T-helper 1 cell (primary cell): ENCODE results near the gene AREG.

Experiments
- DNase-seq, 5 donors: peaks; one replicate each; pipeline ENCODE4 v3.0.0-alpha.2; 2012 to 2020

The AREG gene

DNA sequence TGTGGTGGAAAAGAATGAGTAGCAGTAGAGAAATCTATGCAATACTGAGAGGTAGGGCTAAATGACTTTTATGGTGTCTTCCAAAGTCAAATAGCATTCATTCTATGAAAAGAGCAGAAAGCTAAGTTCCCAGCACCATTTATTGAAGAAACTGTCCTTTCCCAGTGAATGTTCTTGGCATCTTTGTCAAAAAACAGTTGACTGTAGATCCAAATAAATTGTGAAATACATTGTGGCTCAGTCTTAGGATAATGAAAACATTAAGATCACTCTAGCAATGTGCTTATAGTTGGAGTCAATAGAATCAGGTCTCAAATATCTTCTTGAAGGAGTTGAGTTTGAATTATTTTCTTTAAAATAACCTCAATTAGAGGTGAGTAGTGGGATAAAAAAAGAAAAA, 19.4 kb downstream of the AREG start:
- DNase-seq, result no peak

DNA sequence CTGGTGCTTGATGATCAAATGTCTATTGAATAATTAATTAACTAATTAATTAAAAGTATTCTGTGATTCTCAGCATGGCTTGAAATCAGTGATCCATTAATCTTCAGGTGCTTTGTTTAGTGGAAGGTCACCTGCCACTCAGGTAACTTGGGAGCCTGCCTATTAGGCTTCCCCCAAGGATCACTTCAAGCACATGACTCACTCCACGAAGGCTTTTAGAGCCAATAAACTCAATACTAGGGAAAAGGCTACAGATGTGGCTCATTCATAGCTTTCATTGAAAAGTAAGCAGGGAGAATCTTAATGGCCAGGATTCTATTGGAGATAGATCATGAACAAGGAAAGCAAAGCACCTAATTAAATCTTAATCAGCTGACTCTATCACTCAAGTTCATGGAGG, 21.3 kb downstream of the AREG start:
- DNase-seq, result no peak

DNA sequence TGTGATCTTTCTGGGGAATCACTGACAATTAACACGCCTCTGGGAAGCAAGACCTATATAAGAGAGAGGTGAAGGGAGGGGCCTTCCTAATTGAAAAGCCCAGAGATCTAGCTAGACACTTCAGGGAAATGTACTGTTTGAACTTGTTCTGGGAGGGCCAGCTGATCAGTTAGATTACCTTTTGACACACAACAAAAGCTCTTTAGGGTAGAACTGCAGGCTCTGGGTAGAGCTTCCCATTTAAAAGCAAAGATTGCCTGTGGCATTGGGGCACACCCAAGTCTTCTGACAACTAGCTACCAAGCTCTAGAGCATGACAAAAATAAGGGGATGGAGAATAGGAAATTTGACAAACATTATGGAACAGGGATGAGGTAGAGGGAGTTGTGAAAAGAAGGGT, 26.3 kb downstream of the AREG start:
- no peak for DNase-seq

DNA sequence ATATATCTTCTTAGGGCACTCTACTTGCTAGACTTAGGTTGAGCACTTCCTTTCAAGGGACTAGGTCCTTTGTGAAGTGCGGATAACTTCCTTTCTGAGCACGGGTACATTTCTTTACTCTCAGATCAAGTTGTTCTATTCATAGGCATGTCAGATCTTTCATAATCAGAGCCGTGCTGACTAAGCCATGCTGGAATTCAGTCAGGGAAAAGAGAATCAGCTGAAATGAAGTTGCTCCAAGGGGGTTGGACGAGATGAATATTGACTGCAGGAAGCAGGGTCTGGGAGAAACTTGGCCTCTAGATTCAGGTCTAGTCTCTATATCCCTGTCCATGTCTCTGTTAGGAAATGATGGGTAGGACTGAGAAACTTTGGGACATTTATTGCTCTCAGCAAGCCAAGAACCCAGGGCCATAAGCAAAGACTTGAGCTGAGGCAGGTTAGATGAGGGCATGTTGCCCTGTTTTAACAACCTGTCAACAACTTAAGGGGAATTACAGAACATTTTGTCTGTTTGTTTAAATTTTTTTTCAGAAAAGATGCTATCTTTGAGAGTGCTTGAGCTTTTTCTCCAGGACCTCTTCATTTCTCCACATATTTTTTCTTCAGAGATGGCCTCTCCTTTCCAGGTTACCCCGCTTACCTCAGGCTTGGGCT, 28.3 kb downstream of the AREG start:
- no peak for DNase-seq

DNA sequence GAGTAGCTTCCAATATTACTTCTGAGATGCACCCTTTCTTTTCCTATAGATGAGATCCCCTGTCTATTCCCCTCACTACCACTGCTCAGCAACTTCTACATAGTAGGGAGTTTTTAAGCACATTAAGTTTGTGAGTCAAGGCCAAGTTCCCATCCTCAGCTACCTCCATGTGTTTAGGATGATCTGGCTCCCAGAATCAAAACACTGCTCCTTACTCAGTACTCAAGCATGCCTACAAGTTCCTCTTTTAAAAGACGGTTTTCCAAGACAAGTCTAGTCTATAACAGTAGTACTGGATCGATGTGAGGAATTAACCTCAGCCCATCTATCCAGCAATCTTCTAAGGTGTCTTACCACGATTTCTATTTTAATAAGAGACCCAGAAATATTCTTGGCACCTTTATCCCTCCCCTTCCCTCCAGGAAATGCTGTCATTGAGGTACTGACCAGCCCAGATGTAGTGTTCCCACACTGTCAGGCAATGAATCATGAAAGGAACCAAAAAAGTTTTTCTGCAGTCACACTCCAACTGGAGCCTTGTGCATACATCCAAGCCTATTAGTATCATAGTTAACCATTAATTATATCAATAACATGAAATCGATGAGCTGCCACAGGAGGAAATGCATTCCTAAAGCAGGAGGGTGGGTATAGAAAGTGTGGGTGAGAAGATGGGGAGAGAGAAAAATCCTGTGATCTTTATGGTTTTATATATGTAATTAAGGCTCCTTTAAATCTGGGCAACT, 29.6 kb downstream of the AREG start:
- DNase-seq, result no peak

DNA sequence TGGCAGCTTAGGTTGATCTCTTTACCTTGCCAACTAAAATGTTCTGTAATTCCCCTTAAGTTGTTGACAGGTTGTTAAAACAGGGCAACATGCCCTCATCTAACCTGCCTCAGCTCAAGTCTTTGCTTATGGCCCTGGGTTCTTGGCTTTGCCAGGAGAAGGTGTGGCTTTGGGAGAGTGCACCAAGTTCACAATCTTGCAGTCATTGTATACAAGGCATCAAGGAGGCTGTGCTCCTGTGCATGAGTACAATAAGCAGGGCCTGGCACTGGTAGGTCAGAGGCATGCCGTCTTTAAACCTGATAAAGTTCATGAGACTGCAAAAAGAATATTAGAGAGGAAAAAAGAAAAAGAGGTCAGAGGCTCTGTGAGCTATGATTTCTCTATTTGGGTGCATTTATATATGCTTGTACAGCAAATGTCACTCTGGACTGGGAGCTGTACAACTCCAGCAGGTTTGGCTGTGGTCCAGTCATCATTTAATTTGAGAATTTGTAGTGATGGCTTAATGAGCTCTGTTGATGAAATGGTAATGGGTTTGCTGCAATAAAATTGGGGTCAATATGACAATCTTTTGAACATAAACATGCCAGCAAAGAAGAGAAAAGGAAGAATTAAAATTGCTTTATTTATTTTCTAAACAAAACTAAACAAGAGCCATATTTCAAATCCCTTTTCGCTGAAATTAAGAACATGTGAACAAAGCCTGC, 30.3 kb downstream of the AREG start:
- no peak for DNase-seq

DNA sequence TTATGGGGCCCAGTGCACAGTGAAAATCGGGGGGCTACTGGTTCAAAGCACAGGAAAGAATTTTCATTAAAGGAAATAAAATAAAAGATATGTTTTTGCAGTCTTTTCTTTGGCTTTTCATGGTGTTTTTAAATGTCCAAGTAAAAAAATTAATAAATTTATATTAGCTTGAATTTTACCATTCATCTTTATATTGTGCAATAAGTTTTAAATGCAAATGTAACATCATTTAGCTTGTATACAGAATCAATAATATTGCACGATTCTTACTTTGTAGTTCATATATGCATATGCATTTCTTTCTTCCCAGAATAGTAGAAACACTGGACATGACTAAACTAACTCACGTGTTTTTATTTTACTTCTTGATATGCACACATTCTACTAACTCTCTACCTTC, 31.0 kb downstream of the AREG start:
- no peak for DNase-seq

DNA sequence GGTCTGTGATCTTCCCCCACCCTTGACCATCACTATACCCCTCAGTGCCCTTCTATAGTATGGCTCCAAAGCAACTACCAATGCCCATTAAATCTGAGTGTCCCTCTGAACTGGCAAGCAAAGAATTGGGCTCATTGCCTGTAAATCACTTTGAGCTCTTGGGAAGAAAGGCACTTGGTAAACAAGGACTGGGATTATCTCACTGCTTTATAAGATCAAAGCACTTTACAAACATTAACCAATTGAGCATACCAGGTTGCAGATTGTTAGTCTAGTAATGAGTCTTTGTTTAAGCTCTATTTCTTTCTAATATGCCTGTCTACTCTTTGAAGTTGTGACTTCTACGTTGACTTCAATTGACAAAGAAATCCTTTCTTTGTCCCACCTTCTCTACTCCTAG, 34.1 kb downstream of the AREG start:
- DNase-seq, result no peak

DNA sequence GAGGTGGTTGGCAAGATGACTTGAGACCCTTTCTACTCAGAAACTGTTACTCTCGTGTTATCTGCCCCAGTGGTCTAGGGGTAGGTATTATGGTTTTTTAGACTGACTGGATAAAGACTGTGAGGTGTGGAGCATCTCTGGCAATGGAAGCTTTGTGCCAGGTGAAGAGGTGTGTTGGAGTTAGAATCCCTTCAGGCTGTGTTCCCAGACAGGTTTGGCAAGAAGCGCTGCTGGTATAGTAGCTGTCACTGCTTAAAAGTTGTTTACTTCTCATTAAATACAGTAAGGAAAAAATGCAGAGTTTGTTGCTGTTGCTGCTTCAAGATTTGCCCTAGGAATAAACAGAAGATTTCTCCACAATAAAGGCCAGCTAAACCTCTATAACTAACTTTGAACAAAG, 35.3 kb downstream of the AREG start:
- DNase-seq, result no peak

DNA sequence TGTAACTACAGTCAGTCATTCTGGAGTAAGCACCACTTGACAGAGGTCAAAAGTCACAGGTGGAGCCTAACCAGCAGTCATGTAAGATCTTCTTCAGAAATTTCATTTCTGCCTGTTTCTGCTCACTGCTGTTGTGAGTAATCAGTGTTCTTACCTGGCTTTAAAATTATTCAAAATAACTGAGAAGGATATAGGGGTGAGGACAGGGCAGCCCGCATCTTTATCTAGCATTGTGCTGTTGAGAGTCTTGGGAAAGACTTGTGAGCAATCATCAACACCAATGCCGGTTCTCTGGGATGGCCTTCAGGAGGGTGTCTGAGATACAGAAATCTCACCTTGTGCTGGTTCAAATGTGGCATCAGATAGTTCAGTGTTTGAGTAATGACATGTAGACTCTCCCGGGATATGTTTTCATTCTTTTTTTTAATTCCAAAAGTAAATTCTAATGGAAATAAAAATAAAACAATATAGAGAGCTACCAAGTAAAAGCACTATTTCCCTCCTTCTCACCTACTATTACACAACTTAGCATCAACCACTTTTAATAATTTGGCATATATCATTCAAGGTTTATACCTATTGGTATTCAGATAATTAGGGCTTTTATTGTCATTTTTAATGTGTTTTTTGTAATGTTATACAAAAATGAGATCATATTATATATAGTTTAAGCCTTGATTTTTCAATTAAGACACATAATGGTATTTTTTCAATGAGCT, 37.1 kb downstream of the AREG start:
- DNase-seq, result no peak

DNA sequence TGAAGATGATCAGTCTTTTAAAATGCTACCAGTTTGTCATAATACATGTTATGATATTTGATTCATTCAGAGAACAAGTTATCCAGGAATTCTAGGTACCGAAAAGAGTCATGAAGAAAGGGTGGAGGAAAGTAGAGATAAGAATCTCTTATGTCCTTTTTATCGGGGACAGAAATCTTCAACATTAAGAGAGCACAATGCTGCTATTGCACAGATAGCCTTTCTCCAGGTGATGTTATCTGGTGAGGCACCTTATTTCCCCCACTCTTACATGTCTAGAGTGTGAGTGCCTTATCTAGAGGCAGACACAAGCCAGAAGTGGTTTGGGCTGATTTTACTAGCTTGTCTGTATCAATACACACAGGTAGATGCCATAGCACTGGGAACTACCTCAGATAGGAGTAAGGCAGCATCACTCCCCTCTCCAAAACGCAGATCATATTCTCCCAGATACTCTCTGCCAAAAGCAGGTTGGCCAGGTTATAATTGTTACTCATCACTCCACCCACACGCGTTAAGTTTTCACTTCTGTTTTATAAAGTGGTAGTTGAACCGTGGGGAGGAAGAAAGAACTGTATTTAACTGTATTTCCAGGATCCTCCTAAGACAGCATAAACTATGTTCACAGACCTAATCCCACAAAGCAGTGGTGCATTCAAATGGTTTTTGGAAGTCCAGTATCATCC, 38.4 kb downstream of the AREG start:
- DNase-seq, result no peak

DNA sequence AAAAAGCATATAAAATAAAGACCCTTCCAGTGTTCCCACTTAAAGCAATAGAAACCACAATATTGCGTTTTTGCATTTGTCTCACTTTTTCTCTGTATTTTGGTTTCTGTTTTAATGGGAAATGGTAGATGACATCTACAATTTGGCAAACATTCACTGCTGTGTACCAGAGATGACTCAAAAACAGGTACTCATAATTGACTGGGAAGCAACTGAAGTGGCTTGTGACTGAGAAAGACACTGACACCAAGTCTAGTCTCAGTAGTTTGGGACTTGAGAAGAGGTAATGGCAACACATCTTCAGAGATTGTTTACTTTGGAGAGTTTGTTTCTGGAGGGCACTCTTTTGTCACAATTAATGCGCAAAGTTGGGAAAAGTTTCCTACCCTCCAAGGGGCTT, 42.0 kb downstream of the AREG start:
- DNase-seq, result no peak

DNA sequence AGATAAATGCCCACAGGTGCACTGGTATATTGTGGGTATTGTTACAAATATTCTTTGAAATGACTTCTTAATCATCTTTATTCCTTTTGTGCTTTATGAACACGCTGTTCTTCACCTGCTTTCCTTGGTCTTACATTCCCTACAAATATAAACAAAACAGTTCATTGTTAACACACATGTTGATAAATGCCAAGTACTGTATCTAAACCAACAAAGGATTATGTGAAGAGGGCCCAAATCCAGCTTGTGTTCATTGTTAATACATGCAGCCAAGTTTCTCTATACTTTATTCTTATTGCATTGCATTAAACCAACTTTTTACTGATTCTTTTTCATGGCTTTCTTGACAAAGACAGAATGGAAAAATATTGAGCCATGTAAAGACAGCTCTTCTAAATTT, 42.8 kb downstream of the AREG start:
- no peak for DNase-seq

DNA sequence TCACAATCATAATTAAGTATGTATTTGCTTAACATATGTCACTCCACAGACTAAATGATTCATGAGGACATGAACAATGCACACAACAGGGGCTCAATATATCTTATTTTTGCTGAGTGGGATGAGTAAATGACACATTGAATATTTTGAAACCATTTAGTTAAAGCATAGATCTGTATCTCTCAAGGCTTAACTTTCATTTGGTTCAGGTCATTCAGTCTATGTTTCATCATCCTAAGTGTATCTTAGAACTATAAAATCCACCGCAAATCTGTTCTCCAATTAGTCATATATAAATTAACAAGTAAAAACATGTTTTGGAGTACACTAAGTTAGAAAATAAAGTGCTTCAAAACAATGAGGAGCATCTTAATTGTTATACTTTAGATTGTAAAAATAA, 45.8 kb downstream of the AREG start:
- no peak for DNase-seq

DNA sequence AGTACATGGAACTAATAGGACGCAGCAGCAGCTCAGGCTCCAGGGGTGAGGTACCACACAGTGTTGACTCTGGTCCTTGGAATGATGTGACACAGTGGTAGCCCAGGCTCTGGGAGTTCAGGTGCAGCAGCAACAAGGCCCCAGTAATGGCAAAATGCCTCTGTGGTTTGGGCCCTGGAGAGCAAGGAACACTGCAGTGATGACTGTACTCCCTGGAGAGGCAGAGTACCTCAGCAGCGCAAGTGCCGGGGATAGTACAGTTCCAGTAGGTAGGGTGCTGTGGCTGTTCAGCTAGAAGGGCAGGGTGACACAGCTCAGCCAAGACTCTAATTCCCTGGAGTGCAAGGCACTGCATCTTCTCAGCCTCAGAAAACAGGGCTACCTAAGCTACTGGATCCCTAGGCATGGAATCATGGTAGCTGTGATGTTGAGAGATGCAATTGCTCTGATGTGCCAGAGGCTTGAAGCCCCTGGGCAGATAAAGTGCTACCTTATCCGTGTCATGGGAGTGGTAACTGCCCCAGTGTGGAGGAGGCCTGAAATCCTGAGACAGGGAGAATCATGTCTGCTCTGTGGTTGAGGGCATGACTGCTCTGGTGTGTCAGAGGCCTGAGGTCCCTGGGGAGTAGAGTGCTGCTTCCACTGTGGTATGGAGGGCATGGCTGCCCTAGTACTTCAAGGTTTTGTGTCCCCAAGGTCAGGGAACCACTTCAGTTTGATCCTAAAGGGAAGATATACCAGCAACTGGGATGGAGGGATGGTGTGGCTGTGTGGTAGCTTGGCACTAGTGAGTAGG, 55.2 kb downstream of the AREG start:
- no peak for DNase-seq

DNA sequence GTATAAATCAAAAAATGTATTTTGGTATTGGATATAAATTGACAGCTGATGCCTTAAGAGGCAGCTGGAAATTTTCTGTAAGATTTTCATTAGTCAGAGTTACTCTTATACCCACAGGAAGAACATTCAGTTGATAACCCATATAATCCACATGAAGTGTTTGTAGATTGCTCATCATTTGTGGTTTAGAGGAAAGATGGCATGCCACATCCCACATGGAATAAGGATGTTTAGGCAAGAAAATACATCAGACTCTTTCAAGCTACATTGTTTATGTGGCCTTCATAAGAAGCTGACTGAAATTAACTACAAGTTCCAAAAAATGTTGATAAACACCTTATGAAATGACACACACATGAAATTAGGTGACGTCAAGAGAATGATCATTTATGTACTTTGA, 56.6 kb downstream of the AREG start:
- no peak for DNase-seq

DNA sequence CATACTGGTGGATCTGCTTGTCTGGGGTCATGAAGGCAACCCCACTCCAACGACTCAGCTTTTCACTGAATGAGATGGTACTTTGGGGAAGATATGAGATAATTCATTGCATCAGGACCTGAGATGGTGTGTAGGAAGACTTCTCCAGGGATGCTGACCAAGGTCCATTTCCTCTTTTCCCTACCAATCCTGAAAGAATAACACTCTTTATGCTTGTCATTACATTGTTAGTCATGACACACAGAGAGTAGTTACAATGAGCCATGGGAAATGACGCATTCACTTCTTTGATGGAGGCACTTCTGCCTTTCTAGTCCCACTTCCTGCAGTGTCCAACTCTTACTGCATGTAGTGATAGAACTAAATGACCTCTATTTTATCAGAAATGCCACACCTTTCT, 58.6 kb downstream of the AREG start:
- DNase-seq, result no peak

DNA sequence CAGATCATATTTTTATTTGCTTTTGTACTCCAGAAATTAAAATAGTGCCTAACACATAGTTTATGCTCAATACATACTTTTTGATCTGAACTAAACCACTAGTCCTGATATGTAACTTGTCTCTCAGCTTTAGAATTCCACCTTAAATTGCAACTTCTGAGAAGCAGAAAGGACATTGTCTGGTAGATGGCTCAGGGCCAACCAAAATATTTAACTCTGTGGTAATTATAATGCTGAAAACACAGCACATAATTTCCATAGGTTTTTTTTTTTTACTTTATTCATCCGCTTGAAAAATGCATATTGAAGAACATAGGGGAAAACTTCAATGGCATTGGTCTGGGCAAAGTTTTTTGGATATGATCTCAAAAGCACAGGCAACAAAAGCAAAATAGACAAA, 59.3 kb downstream of the AREG start:
- no peak for DNase-seq
